GDM1 (cell line): Measurements from ENCODE around the gene FBF1.

Experiments used
- DNase-seq: peaks from one replicate; lab custom pipeline; 2025; lab: John Stamatoyannopoulos, UW

Gene FBF1

DNA sequence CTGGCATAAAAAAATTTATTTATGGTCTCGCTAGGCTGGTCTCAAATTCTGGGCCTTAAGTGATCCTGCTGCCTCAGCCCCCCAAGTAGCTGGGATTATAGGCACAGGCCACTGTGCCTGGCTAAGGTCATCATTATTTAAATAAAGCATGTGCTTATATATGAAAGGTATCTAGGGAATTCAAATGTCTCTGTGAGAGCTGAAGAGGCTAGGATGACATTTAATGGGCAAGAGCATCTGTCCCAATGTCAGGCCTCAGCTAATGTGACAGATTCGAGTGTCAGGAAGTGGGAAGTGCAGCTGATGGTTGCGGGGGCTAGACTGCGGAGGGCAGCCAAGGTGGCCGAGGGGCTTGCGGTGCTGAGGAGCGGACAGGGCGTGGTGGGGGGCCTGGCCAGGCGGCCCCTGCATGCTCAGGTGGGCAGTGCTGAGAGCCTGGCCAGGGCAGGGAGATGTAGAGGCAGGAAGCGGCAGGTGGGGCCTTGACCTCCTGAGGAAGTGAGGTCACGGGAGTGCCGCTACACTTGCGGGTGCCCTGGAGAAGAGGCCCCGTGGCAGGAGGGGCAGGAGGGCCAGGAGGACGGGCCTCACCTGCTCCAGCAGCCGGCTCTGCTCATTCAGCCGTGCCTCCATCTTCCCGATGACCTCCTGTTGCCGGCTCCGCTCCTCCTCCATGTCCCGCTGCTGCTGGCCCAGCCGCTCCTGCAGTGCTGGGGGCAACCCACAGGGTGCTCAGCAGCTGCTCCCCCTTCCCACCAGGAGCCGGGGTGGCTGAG is 23.5 kb downstream of the FBF1 start:
- no peak for DNase-seq

DNA sequence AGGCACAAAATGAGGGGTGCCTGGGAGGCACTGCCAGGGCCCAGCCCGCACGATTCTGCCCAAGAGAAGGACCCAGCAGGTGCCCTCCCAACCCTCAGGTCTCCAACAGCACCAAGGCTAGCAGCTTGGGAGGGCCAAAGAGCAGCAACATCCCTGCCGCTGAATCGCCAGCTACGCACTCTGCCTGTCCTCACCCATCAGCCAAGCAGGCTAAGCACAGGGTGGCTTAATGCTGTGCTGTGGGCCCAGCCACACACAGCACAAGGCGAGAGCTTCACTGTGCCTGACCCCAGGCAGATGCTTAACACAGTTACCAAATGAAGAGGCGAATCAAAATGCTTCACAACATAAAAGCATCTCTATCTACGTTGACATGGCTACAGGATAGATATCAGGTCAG is 25.6 kb downstream of the FBF1 start:
- no peak for DNase-seq

DNA sequence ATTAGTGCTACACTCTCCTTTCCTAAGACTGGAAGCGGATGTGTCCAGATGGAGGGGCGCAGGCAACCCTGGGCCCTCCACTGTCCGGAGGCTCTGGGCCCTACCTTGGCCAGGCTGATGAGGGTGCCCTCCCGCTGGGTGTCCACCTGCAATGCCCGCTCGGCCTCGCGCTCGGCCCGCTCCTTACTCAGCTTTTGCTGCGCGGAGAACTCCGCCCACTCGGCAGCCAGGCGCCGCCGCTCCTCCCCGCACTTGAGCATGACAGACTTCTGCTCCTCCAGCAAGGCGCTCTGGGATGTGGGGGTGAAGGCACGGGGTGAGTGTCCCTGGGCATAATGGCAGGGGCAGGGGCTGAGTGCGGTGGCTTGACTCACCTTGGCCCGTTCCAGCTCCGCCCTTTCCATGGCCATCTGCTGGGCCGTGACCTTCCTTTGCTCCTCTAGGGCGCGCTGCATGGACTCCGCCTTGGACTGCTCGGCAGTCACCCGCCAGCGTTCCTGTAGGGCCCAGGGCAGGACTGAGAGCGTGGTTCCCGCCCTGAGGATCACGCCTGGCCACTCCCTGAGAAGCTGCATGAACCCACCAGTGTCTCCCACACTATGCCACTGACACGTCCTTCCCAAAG is 26.1 kb downstream of the FBF1 start:
- DNase-seq: no peak

DNA sequence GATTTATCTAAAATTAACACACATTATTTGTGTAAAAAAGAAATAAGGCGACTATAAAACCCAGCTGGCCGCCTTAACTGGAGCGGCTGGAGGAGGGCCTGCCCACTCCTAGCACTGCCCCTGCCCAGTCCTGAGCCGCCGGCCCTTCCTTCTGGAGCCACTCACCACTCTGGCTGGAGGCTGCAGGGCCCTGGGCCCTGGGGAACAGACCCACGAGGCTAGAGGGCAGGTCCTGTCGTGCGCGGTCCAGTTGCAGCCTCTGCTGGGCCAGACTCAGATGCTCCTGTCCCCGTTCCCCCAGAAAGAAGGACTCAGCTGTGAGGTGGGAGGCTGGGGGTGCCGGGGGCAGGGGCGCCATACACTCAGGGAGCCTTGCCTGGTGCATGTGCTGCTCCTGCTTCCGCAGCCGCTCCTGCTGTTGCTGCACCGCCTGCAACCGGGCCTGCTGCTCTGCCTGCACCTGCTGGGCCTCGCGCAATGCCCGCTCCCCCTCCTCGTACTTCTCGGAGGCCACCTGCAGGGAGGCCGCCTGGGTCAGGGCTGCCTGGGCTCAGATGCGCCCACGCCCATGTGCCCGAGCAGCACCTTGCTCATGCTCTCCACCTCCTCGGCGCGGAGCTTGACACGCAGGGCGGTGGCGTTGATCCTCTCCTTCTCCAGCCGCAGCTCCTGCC is 27.2 kb downstream of the FBF1 start:
- no peak for DNase-seq

DNA sequence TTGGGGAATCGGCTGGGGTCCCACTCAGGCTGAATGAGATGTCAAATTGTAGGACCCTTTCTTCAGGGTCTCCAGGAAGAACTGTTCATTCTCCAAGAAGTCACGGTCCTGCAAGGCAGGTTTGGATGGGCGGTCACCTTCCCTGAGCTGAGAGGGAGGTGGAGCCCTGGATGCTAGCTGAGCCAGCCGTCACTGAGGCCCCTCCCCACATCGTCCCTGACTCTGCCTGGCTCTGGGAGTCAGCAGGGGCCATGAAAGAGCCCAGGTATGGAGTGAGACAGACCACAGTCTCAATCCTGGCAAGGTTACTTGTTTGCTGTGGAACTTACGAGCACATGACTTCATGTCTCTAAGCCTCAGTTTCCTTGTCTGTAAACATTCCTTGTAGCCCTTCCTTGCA is 30.1 kb downstream of the FBF1 start:
- no peak for DNase-seq

DNA sequence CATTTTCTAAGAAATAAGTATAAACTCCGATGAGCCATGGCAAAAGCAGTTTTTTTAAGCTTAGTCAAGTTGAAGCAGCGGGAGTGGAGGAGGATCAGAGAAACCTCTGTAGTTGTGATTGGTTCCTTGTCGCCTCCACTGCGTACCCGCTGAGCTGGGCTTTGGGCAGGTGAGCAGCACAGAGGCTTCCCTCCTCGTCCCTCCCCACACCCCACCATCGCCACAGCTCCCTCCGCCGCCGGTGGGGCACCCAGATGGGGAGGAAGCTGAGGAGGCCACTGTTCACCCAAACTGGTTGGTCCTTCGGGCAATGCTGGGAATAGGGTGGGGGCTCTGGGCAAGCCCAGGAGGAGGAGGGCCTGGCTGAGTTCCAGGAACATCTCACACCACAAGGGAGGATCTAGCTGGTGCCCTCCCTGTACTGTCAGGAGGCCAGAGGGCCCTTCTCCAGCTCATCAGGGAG is 31.0 kb downstream of the FBF1 start:
- DNase-seq: no peak

DNA sequence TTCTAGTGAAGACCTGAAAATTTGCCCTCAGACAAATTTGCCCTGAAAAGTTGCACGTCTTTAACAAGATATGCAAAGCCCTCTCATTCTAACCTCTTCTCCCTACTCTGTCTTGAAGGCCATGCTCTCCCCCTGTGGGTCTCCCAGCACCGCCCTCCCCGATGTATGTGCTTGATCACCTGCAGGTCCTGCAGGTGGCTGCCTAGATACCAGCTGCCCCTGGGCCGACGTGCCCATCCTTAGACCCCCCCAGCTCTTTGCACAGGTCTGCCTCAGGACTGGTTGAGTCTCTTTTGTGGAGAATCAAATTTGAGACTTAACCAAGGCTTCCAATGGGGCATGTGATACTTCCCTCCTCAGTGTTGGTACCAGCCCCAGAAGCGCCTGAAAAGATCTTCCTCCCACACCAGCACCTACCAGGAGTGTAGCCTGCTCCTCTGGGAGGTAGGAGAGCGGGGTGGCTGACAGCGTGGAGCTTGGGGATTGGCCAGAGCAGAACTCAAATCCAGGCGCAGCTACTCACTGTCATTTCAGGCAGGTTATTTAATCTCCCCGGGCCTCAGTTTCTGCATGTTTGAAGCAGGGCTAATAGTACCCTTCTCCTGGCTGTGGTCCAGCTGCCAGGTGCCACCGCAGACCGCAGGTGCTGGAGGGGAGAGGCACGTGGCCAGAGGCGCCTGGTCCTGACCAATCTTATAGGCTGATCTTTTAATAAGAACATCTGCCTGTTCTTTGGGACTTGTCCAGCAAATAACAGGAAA is 31.6 kb downstream of the FBF1 start:
- DNase-seq: no peak

DNA sequence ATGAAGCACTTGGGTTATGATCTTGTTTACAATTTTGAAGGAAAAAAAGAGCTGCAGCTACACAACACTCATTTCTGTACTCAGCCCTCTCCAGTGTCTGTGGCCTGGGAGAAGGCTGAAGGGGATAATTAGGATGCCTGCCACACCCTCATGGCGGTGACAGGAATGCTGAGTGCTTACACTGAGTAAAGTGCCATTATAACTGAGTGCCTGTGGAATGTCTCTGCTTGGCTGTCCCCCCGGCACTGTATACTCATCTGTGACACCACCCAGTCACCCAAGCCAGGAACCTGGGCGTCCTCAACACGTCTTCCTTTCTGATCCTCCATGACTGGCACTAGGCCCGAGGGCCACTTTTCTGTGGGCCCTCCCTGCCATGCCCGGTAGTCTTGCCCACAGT is 32.6 kb downstream of the FBF1 start:
- no peak for DNase-seq

DNA sequence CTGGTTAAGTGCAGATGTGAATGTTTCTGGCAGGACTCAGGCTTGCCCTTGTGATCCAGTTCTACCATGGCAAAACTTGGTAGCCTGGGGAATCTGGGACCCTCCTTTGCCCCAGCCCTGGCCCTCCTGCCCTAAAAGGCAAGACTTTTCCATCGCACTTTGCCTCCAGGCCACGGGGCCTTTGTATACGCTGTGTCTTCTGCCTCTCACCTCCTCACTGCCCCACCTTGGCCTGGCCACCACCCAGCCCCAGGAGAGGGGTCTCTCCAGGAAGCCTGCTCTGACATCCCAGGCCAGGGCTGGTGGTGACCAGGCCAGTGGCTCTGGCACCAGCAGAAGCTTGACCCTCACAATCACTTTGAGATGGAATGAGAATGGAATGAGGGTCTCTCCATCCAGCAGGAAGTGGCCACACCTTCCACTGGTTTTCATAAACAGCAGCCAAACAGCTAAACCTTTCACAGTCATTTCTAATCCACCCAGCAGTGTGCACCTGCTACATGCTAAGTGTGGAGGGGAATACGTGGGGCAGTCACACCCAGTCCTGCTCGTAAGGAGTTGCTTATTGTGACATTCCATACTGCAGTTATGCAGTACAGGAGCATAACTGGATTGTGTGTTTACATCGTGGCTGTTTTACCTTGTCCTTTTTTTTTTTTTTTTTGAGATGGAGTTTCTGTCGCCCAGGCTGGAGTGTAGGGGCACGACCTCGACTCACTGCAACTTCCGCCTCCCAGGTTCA is 34.5 kb downstream of the FBF1 start:
- DNase-seq: no peak

DNA sequence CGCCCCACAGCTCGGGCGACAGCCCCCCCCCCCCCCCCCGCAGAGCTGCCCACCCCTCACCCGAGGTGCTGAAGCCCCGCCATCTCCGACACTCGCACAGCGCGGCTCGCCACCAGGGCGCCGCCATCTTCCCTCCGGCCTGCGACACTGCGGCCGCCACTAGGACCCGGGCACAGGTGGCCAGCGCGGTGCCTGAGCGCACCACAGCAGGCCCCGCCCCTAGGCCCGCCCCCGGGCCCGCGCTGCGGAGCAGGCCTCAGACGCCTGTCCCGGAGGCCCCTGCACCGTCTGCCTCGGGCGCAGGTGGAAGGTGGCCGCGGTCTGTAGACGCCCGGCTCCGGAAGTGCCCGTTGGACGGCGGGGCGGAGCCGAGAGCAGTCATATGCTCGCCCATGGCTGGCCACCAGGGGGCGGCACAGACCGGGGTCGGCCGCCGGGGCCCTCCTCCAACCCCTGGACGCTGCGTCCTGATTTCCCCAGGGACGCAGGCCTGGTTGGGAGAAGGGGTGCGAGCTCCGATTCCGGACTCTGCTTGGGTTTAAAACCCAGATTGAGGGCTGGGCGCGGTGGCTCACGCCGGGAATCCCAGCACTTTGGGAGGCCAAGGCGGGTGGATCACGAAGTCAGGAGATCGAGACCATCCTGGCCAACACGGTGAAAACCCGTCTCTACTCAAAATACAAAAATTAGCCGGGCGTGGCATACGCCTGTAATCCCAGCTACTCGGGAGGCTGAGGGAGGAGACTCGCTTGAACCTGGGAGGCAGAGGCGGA is 35.9 kb downstream of the FBF1 start, which contains the start of gene MRPL38:
Gene MRPL38, minus strand, starts transcription at position 136 of the 773 bp plus-strand sequence. Its CDS starts 9 bp downstream, at position 127.
- peak; percentile 93 for DNase-seq

DNA sequence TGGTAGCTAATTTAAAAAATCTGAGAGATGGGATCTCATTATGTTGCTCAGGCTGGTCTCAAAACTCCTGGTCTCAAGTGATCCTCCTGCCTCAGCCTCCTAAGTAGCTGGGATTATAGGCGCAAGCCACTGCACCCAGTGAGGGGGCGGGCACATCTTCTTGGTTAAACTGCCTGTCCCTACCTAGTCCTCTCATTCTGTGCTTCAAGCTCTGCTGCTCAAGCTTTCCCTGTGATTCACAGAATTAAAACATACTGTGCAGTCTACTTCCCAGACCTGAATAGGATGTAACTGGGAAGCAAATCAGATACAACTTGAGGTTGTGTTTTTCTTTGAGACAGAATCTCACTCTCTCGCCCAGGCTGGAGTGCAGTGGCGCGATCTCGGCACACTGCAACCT is 38.4 kb downstream of the FBF1 start:
- DNase-seq: no peak

DNA sequence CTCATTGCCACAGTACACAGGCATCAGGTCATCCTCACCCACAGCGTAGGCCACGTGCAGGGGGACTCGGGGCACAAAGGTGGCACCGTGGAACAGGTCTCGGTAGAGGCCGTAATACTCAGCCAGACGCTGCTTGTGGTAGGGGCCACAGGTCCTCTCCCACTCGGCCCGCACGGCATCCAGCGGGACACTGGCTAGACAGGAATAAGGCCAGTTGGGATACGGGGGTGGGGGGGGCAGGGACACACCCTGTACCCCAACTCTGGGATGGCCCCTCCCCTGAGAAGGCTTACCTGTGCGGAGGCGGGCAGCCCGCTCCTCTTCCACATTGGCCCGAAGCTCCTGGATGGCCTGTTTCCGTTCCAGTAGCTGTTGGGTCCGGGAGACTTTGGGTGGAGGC is 39.1 kb downstream of the FBF1 start:
- no peak for DNase-seq

DNA sequence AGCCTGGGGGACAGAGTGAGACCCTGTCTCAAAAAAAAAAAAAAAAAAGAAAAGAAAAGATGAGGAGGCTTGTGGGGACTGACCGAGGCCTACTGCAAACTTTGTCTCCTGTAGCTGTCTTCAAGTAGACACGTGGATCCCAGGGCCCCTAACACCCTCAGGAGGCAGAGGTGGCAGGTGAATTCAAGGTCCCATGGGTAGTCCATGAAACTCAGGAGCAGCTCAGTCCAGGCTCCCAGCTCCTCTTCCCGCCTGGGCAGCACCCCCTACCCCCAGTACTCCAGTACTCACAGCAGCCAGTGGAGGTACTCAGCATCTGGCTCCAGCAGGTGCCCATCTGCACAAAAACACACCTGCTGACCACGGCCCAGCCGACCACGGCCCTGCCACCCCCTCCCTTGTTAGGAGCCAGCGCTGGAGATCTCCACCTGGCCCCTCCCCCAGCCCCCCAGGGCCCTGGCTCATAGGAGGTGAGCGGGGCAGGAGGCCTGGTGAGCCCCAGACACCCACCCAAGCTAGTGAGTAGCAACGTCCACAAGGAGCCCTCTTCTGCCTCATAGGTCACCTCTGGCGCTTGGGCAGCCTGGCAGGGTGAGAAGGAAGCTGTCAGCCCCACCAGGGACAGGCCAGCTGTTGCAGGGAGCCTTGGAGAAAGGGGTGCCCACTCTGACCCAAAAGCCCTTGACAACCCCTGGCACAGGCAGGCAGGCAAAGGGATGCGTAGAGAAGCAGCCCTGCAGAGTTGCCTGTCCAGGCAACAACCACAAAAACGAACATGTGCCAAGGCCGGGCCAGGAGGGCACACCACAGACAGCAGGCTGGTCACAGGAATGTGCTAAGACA is 39.9 kb downstream of the FBF1 start:
- no peak for DNase-seq

DNA sequence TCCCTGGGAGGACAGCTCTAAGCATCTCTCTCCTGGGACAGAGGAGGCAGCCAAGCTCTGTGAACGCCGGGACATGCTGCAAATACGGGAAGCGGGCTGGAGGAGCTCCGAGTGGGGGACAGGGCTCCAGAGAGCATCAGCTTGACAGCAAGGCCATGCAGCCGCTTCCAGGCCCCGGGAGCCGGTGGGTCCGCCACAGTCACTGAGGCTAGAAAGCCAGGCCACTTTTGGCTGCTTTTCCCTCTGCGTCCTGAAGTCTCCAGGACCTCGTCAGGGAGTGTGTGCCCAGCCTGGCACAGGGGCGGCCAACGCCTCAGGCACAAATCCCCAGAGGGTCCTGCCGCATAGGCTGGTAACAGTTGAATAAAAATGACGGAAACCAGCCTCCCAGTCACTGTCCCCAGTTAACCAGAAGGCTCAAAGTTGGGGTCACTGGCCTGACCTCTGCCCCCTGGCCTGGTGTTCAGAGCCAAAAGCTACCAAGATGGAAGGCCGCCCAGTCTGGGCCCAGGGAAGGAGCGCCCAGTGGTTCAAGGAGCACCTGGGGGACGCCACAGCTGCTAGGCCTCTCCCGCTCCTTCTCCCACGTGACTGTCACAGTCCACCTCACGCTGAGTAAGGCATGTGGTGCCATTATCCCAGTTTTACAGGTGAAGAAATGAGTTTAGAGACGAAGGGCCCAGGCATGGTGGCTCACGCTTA is 40.9 kb downstream of the FBF1 start:
- DNase-seq: no peak

DNA sequence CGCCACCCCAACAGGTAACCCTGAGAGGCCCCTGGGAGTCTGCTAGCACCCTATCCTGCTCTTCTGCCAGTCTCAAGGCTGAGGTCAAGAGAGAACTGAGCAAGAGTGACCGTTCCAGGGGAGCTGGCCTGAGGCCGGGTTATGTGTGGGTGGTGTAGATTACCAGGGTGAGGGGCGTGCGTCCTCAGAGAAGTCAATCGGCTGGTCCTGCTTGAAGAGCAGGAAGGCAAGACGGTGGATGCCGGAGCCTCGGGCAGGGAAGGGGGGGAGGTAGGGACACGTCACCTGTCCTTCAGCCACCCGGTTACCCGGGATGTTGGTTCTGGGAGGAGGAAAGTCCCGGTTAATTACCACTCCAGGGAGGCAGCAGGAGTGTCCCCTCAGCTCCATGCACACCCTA is 41.5 kb downstream of the FBF1 start:
- DNase-seq: no peak

DNA sequence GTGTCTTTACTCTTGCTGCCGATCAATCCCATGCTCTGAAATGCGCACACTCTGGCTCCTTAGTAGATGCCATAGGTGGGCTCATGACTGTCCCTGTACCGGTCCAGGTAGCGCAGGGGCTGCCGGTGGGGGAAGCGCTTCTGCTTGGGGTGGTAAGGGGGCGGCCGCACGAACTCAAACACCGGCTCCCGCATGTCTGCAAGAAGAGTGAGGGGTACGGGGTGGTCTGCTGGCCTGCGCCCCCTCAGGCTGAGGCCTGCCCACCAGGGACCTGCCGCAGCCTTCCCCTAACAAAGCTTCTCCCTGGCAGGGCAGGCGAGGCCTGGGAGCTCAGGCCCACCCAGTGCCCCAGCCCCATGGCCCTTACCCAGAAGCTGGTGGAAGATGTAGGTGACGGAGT is 42.1 kb downstream of the FBF1 start:
- no peak for DNase-seq

DNA sequence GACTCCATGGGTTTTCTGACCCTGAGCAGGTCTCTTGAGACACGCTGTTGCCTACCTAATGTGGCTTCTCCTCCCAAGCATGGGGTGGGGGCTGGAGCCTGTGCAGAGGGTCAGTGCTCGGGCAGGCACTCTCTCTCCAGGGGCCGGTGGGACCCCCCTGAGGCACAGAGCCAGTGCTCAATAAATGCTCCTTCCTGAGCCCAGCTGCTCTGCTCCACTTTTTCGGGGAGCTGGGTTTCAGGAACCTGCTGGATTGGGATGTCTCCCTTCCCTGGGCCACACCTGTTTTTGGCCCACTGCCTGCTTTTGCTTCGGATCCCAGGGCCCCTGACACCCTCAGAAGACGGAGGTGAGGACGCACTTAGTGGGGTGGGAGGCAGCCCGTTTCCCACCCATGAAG is 42.8 kb downstream of the FBF1 start:
- no peak for DNase-seq

DNA sequence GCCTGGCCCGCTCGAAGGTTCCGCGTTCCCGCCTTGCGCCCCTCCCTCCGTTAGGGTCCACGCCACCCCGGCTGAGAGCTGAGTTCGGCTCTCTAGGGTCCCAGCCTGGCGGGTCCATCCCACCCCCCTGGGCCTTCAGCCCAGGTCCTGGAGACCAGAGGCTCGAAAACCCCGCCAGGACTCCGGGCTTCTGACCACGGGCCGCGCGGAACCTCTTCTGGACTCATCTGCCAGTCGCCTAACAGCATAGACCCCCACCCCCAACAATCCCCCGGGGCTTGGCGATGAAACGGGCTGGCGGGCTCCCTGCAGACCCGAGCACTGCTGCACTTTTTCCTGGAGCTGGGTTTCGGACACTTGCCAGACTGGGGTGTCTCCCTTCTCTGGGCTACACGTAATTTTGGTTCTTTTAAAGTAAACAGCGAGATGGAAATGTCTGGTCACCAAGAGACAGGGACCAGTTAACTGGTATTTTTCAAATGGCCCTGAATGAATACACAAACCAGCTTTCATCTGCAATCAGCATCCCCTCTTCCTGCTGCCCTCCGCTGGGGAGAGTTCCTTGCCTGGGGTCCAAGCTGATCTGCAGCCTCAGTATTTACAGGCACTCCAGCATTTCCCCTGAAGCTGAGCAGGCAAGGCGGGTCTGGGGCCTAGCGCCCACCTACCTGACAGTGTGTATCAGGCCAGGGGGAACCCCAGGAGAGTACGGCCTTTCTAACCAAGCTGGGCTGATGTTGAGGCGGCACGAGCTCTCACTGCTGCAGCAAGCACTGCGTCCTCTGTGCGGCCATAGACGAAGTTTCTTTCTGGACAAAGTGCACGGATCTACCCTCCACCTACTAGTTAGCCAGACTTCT is 43.5 kb downstream of the FBF1 start:
- no peak for DNase-seq
